GM12878 (cell line): ENCODE data around the gene FYB1. TPM values are rescaled to one million over a fixed set of nuclear protein-coding genes. Genes with fewer than 3 reads are reported as not detected.

Experiments
- ATAC-seq: fragments of 200-7000 bp; cut with Tn5 transposase; 3 replicates; pipeline ENCODE4 v1.9.1; 2020; ENCODE audit warnings: mild to moderate bottlenecking, moderate library complexity
- BruUV-seq: library from RNA; stranded (reverse); fragments of 400-500 nt; replicated peaks from 2 replicates; lab custom pipeline; 2021; lab: Mats Ljungman, UMichigan
- CTCF ChIA-PET: fragments of 300-600 bp; sonication (Branson Sonifier 250); formaldehyde crosslinking; extraction: SDS; loops from one replicate; lab custom pipeline; 2021; ENCODE audit warnings: inconsistent platforms; lab: Yijun Ruan, JAX
- POLR2A ChIA-PET: fragments of 350-600 bp; formaldehyde crosslinking; extraction: SDS; loops from one replicate; lab custom pipeline; 2021; ENCODE audit warnings: inconsistent platforms; lab: Charles Lee
- RAD21 ChIA-PET: fragments of 300-600 bp; sonication (Branson Sonifier 250); formaldehyde crosslinking; loops from one replicate; lab custom pipeline; 2023; ENCODE audit warnings: antibody characterized with exemption; ENCODE audit not compliant: unreplicated experiment; lab: Charles Lee
- SMC1A ChIA-PET: fragments of 300-600 bp; sonication (Branson Sonifier 250); formaldehyde crosslinking; loops from one replicate; lab custom pipeline; 2023; ENCODE audit not compliant: unreplicated experiment, uncharacterized antibody; lab: Charles Lee
- DNase-seq: peaks from one replicate; pipeline ENCODE4 v3.0.0-alpha.2; 2011; ENCODE audit warnings: low read depth, low spot score
- FAIRE-seq: peaks from 3 replicates; lab custom pipeline; 2011; peaks lifted over from hg19 to GRCh38; lab: Jason Lieb, UNC
- H2AFZ ChIP-seq: 2 replicates; pipeline ENCODE4 v1.6.0; 2011; ENCODE audit warnings: low read depth, low read length, control low read depth; ENCODE audit not compliant: control insufficient read depth
- H3K27ac ChIP-seq: 2 replicates; pipeline ENCODE4 v1.5.1; 2011; ENCODE audit warnings: control low read depth; ENCODE audit not compliant: control insufficient read depth, insufficient read depth
- H3K27me3 ChIP-seq, 2 experiments: replicated peaks in 1 of 2; 2 replicates each; pipeline versions ENCODE4 v1.6.0 to v1.6.1; 2011; ENCODE audit warnings: low read length in 1 of 2; ENCODE audit not compliant: control insufficient read depth in 2 of 2, insufficient read depth in 2 of 2
- H3K36me3 ChIP-seq, 2 experiments: 2 replicates each; pipeline ENCODE4 v1.5.1; 2011; ENCODE audit warnings: low read length in 1 of 2; ENCODE audit not compliant: control insufficient read depth in 2 of 2, insufficient read depth in 2 of 2
- H3K4me1 ChIP-seq: 2 replicates; pipeline ENCODE4 v1.6.1; 2011; ENCODE audit warnings: mild to moderate bottlenecking, low read length, moderate library complexity, mixed read lengths; ENCODE audit not compliant: control insufficient read depth, insufficient read depth
- H3K4me2 ChIP-seq: 2 replicates; pipeline ENCODE4 v1.6.0; 2011; ENCODE audit warnings: control low read depth; ENCODE audit not compliant: control insufficient read depth, insufficient read depth
- H3K4me3 ChIP-seq: fragments of 200-600 bp; sonication (generic); 2 replicates; pipeline ENCODE4 v1.5.1; 2016
- H3K79me2 ChIP-seq: 2 replicates; pipeline ENCODE4 v1.6.0; 2011; ENCODE audit warnings: low read length; ENCODE audit not compliant: control insufficient read depth, insufficient read depth
- H3K9ac ChIP-seq: 2 replicates; pipeline ENCODE4 v1.8.0; 2011; ENCODE audit warnings: low read length, control low read depth, mixed read lengths; ENCODE audit not compliant: control insufficient read depth, insufficient read depth
- H3K9me3 ChIP-seq: replicated peaks from 3 replicates; pipeline ENCODE4 v1.5.1; 2011; ENCODE audit warnings: mild to moderate bottlenecking, low read length; ENCODE audit not compliant: control insufficient read depth, insufficient read depth
- H4K20me1 ChIP-seq: 2 replicates; pipeline ENCODE4 v1.6.0; 2011; ENCODE audit not compliant: control insufficient read depth, insufficient read depth
- E4F1 ChIP-seq: fragments of 450-650 bp; IDR thresholded peaks from 2 replicates; pipeline ENCODE4 v1.6.1; 2018; ENCODE audit warnings: borderline replicate concordance, mild to moderate bottlenecking; ENCODE audit not compliant: partially characterized antibody
- RCOR1 ChIP-seq: conservative IDR thresholded peaks from 2 replicates; pipeline ENCODE4 v1.6.1; 2012; ENCODE audit warnings: low read depth, low read length, improper control_type of control experiment
- SP1 ChIP-seq: IDR thresholded peaks from one replicate; pipeline ENCODE4 v1.6.1; 2011; ENCODE audit warnings: low read depth, low read length
- SRF ChIP-seq, 2 experiments: IDR thresholded peaks; 2 replicates each; pipeline ENCODE4 v1.6.1; 2011; ENCODE audit warnings: low read depth in 2 of 2, low read length in 2 of 2, mild to moderate bottlenecking in 1 of 2, moderate library complexity in 1 of 2
- WGBS: methylation state at CpG from one replicate; pipeline ENCODE4 v1.1.6; 2016; ENCODE audit warnings: low lambda C conversion rate; ENCODE audit not compliant: insufficient replicate concordance, insufficient coverage; ENCODE audit errors: missing lambda C conversion rate; 5-methylcytosine and 5-hydroxymethylcytosine counted together
- in situ Hi-C: fragments of 300-500 bp; cut with MboI; formaldehyde crosslinking; loops from 9 replicates; pipeline ENCODE4 v1.14.3; 2018; ENCODE audit warnings: mixed read lengths
- intact Hi-C: fragments of 100-400 bp; cut with micrococcal nuclease; formaldehyde crosslinking; loops from one replicate; pipeline ENCODE4 v1.14.2; 2022; ENCODE audit not compliant: unreplicated experiment
- polyA plus RNA-seq, 11 experiments: library from polyadenylated mRNA; depleted of rRNA in 4 of 11; unstranded in 6 of 11; stranded (reverse) in 5 of 11; fragments of >200 nt; fragmentation: Nextera tagmentation in 4 of 11; fragmentation: Illumina TruSeq in 1 of 11; extraction: Ambion mirVana in 4 of 11; extraction: Trizol in 1 of 11; gene quantifications; 1 replicate in 1 of 11; 2 replicates in 10 of 11; pipeline versions ENCODE4 v1.2.1 to v1.2.3, GENCODE V29; 2011 to 2016; ENCODE audit warnings: inconsistent platforms in 2 of 11, missing spikeins in 2 of 11, low read depth in 1 of 11
- total RNA-seq, 4 experiments: library from RNA; depleted of rRNA in 3 of 4; stranded (reverse); fragments of >200 nt in 3 of 4; fragmentation: Illumina TruSeq in 1 of 4; extraction: Trizol in 1 of 4; gene quantifications; 2 replicates each; pipeline versions ENCODE4 v1.2.1 to v1.2.3, GENCODE V29; 2013 to 2021

The FYB1 gene
- total and polyA plus RNA-seq, 10 of the 15 experiments (the other 5 are each of a cell fraction or from before 2014, with no cell fraction given): 0.06 to 4.3 (median 0.25) TPM; not detected in 2

GRCh38 chr5:39220280-39221030, 1.1 kb upstream of the FYB1 start:
- intact Hi-C loops: no loop called here
- no peak overlapping the region for H3K4me3 ChIP-seq
- no peak overlapping the region for H3K9ac ChIP-seq
- no peak for FAIRE-seq
- no peaks in the 10 kb centered on the region for H3K27me3 ChIP-seq
- H3K4me1 ChIP-seq: no peaks in the 10 kb centered on the region
- no peaks in the 10 kb centered on the region for H3K79me2 ChIP-seq
- no peak overlapping the region for H3K4me2 ChIP-seq
- SMC1A ChIA-PET: interaction anchor here (1.0 to 10.1 kb wide), 8 partner anchors 10 to 148 kb away, joined by 6 to 192 read pairs (median 12); no protein-coding TSS in a partner anchor
- no peaks in the 10 kb centered on the region for H3K9me3 ChIP-seq
- CTCF ChIA-PET: interaction anchor here (1.4 to 9.9 kb wide), 6 partner anchors 50 to 327 kb away, joined by 3 to 294 read pairs (median 8); no protein-coding TSS in a partner anchor
- POLR2A ChIA-PET: interaction anchor here (0.7 kb wide), 1 partner anchor 411 kb away, joined by 3 read pairs; no protein-coding TSS in a partner anchor
- RAD21 ChIA-PET: interaction anchor here (1.6 to 4.8 kb wide), 2 partner anchors 11 to 64 kb away, joined by 5 to 77 read pairs; no protein-coding TSS in a partner anchor
- no peak overlapping the region for H3K27ac ChIP-seq
- no peak for TF ChIP-seq SP1
- no peak for TF ChIP-seq SRF (IDR thresholded peaks at IDR 0.05; ENCODE audit: low read depth in 2 of 2, low read length in 2 of 2)
- no peak for TF ChIP-seq E4F1
- TF ChIP-seq RCOR1: no peak
- H4K20me1 ChIP-seq: no peaks in the 10 kb centered on the region
- BruUV-seq: no TSS peak
- WGBS: 63% methylated on average over 4 of the region's 4 CpGs
- ATAC-seq: no peak
- H3K36me3 ChIP-seq: no peaks in the 10 kb centered on the region
- DNase-seq: no peak
- in situ Hi-C loops: no loop called here
- H2AFZ ChIP-seq: no peak overlapping the region
